T-helper 17 cell (primary cell): ENCODE measurements around the gene C1QB. TPM values are rescaled to one million over a fixed set of nuclear protein-coding genes. Genes with fewer than 3 reads are reported as not detected.

Experiments used
- ATAC-seq: fragments of 150-1000 bp; cut with Tn5 transposase; 2 replicates; pipeline ENCODE4 v1.10.0; 2021; ENCODE audit warnings: mild to moderate bottlenecking, moderate library complexity
- DNase-seq, 3 donors: peaks; one replicate each; pipeline versions ENCODE4 v3.0.0 to v3.0.0-alpha.2; 2020 to 2021
- H3K9me3 ChIP-seq: one replicate; pipeline ENCODE4 v1.7.0; 2013; ENCODE audit warnings: low read length, mild to moderate bottlenecking; ENCODE audit not compliant: control insufficient read depth, poor library complexity, severe bottlenecking
- H3K27ac Mint-ChIP-seq: one replicate; pipeline ENCODE4 v1.8.0; 2022; ENCODE audit warnings: mild to moderate bottlenecking, moderate library complexity, mixed read lengths
- H3K27me3 Mint-ChIP-seq: one replicate; pipeline ENCODE4 v1.8.0; 2022; ENCODE audit warnings: mixed read lengths
- H3K36me3 Mint-ChIP-seq: one replicate; pipeline ENCODE4 v1.8.0; 2022; ENCODE audit warnings: low read depth, mixed read lengths
- H3K4me1 Mint-ChIP-seq: one replicate; pipeline ENCODE4 v1.8.0; 2022; ENCODE audit warnings: mild to moderate bottlenecking, mixed read lengths
- H3K4me3 Mint-ChIP-seq: one replicate; pipeline ENCODE4 v1.8.0; 2022; ENCODE audit warnings: mild to moderate bottlenecking, moderate library complexity, mixed read lengths
- total RNA-seq, 4 donors: library from RNA in 2 of 4; stranded (reverse) in 2 of 4; gene quantifications; one replicate each; pipeline ENCODE4 v1.2.3 and lab custom pipeline; 2022 to 2026

The C1QB gene
- total RNA-seq, 2 donors from 2014 or later, result not detected

DNA sequence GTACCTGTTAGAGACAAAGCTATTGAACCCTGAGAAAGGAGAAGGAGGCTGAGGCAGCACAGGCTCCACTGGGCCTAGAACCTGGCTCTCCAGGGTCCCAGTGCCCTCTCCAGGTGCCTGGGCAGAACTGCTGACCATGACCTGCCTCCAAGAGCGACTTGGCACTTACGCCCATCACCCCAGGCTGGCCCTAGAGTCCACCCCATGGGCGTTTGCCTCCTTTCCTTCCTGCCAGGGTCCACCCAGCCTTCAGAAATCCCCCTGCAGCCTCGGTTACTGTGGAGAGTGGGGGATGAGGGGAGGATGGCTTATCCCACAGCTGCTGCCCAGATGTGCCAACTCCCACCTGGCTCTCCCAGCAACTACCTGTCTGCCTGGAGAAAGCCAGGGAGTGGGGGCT, 31.3 kb upstream of the C1QB start:
- H3K36me3 Mint-ChIP-seq, result no peaks in the 10 kb centered on the region
- H3K27ac Mint-ChIP-seq, result no peak overlapping the region
- DNase-seq, result no peak
- ATAC-seq, result no peak
- H3K27me3 Mint-ChIP-seq, result peaks cover 59% of the 10 kb centered on the region
- no peaks in the 10 kb centered on the region for H3K9me3 ChIP-seq
- H3K4me3 Mint-ChIP-seq, result no peak overlapping the region
- no peaks in the 10 kb centered on the region for H3K4me1 Mint-ChIP-seq

DNA sequence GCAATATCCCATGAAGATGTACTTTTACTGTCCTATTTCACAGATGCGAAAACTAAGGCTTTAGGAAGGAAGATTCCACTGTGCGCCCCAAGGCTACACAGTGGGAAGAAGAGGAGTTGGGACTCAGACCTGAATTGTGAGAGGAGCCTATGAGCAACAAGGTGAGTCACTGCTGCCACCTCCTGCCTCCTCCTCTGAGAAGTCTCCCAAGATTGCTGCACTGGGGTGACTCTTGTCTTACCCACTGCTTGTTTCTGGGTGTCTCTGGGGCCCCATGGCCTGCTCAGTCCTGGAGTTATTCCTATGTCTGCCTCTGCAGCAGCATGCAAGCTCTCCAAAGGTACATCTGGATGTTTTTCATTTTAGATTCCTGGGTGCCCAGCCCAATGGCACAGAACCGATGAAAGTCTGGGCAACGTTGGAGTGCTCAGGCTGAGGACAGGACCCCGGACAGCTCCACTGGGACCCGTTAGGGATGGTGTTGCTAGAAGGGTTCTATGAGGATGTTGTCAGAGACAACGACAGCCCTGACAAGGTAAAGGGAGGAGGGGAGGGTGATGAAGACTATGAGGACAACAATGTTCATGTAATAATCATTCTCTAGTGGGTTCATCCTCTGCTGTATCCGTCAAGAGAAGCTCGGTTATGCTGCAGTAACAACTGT, 27.6 kb upstream of the C1QB start:
- no peaks in the 10 kb centered on the region for H3K36me3 Mint-ChIP-seq
- peaks cover 69% of the 10 kb centered on the region for H3K27me3 Mint-ChIP-seq

DNA sequence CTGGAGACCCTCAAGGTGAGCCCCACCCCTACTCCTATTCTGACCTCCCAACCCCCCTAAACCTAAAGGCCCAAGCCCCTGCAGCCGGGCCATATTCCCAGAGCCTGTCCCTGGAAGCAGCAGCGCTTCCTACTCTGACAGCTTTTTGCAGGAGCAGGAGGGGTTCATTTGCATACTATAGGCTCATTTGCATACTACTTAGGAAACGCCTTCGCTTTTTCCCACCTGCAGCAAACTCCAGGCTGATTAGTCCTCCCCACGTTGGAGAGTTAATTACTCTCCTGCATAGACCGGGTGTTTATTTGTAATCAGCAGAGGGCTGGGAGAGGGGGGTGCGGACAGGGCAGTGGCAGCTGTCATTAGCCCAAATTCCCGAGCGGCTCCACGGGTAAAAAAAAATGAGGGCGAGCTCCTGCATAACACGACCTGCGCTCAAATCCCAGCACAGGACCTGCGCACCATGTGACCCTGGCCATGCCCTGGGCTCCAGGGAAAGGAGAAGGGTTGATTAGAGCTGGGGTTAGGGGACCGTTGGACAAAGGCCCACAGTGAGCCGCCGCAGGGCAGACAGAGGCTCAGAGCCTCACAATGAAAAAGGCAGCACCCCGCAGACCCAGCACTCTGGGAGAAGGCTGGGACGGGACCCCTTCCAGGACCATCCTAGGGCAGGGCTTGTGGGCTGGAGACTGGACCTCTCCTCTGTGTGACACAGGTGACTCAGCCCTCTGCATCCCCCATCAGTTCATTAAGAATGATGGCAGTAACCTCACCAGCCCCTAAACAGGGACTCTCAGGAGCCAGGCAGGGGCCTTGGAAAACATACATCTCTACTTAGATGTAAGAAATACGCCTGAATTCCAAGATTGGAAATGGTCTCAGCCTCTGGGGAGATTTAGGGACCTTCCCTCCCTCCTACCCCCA, 26.5 kb upstream of the C1QB start:
- peaks cover 2% of the 10 kb centered on the region for H3K4me1 Mint-ChIP-seq
- no peaks in the 10 kb centered on the region for H3K36me3 Mint-ChIP-seq
- H3K27me3 Mint-ChIP-seq, result peaks cover 79% of the 10 kb centered on the region
- H3K27ac Mint-ChIP-seq, result no peak overlapping the region
- H3K9me3 ChIP-seq, result no peaks in the 10 kb centered on the region
- H3K4me3 Mint-ChIP-seq, result no peak overlapping the region
- no peak for ATAC-seq
- no peak for DNase-seq

More for the DNA sequence above, 27.6 kb upstream of the C1QB start:
- no peak for ATAC-seq
- no peak overlapping the region for H3K4me3 Mint-ChIP-seq
- H3K27ac Mint-ChIP-seq, result no peak overlapping the region
- peaks cover 2% of the 10 kb centered on the region for H3K4me1 Mint-ChIP-seq
- no peak for DNase-seq
- no peaks in the 10 kb centered on the region for H3K9me3 ChIP-seq

DNA sequence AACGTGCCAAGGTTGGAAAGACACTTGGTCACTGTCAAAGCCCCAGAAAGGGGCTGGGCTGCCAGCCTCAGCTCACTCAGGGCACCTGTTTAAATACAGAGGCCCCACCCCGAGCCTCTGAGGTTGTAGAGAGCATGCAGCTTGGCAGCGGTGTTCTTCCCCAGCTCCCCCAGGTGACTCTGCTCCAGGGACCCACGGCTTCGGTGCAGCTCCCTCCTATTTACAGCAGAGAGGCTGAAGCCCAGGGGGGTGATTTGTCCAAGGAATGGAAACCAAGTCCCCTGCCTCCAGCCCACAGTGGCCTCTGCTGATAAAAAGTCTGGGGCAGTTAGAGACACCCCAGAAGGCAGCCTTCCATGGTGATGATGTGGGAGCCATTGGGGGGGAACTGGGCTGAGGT, 25.7 kb upstream of the C1QB start:
- no peak overlapping the region for H3K4me3 Mint-ChIP-seq
- H3K27me3 Mint-ChIP-seq, result peaks cover 82% of the 10 kb centered on the region
- no peaks in the 10 kb centered on the region for H3K36me3 Mint-ChIP-seq

DNA sequence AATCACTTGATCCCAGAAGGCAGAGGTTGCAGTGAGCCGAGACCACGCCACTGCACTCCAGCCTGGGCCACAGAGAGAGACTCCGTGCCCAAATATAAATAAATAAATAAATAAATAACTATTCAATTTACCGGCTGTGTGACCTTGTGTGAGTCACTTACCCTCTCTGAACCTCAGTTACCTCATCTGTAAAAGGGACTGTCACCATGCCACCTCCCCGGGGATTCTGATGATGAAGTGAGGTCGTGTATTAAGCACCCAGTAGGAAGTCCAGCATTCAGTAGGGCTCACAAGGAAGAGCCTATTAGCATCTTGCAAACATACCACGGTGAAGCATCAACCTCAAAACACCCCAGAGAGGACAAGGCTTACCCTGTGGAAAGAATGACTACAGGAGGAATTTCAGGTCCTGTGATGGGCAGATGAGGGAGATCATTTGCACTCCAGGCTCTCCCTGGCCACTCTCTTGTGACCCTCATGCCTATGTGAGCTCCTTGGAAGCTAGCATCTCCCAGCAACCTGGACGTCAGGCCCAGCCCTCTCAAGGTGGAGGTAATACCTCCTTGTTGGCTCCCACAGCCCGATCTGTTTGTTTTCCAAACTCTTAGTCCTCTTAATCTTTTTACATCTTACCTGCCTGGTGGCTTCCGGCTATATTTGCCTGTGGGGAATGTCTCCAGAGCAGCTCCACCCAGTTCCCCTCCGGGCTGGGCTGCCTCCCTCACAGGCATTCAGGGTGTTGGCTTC, 24.2 kb upstream of the C1QB start:
- no peaks in the 10 kb centered on the region for H3K36me3 Mint-ChIP-seq
- peaks cover 81% of the 10 kb centered on the region for H3K27me3 Mint-ChIP-seq
- H3K9me3 ChIP-seq, result no peaks in the 10 kb centered on the region
- H3K4me3 Mint-ChIP-seq, result no peak overlapping the region
- ATAC-seq (no peak), DNase-seq (no peak)
- peaks cover 4% of the 10 kb centered on the region for H3K4me1 Mint-ChIP-seq
- no peak overlapping the region for H3K27ac Mint-ChIP-seq

More for the DNA sequence above, 25.7 kb upstream of the C1QB start:
- no peak overlapping the region for H3K27ac Mint-ChIP-seq
- no peak for DNase-seq
- ATAC-seq, result no peak
- H3K9me3 ChIP-seq, result no peaks in the 10 kb centered on the region
- peaks cover 2% of the 10 kb centered on the region for H3K4me1 Mint-ChIP-seq

DNA sequence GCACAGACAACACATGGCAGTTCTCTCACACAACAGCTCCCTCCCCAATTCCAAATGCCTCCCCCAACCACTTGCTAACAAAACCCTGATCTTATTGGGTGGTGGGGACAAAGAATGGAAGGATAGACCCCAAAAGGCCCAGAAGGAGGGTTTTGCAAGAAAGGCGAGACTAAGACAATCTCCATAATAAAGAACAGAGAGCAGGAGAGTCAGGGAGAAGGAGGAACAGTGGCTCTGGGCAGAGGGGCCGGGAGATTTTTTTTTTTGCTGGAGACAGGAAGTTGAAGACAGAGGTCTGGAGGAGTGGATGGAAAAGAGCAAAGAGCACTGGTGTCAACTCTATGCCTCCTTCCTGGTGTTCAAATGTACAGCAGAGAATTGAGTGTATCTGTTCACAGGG, 23.1 kb upstream of the C1QB start:
- H3K4me1 Mint-ChIP-seq, result peaks cover 4% of the 10 kb centered on the region
- no peaks in the 10 kb centered on the region for H3K36me3 Mint-ChIP-seq
- no peak for DNase-seq
- H3K4me3 Mint-ChIP-seq, result no peak overlapping the region
- peaks cover 74% of the 10 kb centered on the region for H3K27me3 Mint-ChIP-seq
- no peaks in the 10 kb centered on the region for H3K9me3 ChIP-seq
- no peak for ATAC-seq
- H3K27ac Mint-ChIP-seq, result no peak overlapping the region

DNA sequence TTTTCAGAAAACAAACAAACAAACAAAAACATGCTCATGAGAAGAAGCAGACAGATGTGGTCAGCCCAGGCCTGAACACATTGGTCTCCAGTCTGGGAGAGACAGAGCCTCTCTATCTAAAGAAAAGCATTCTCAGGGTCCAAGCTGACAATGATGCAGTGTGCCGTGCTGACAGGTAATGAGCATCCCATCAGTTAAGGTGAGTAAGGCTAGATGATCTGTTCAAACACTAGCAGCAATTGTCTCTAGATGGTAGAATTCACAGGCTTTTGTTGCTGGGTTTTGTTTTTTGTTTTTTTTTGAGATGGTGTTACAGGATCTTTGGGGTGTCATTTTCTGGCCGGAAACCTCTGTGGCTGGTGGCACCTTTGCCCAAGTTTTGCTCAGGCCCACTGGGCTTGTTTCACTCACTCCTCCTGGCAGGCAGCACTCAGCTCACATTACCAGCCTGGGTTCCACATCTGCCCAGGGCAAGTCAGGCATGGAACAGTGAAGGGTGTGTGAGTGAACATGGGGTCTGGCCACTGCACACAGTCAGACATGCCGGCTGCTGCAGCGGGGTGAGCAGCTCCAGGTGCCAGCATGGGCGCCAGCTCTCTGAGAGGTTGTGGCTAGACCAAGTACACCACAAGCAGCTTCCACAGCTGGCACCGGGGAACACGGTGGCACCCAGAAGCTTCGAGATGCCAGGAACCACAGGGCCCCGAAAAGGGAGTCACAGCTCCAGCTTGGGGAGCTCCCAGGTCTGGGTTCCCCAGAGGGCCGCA, 19.2 kb upstream of the C1QB start:
- no peak overlapping the region for H3K4me3 Mint-ChIP-seq
- peaks cover 3% of the 10 kb centered on the region for H3K36me3 Mint-ChIP-seq
- no peak for DNase-seq
- peaks cover 6% of the 10 kb centered on the region for H3K4me1 Mint-ChIP-seq
- no peak for ATAC-seq
- H3K9me3 ChIP-seq, result no peaks in the 10 kb centered on the region
- peaks cover 59% of the 10 kb centered on the region for H3K27me3 Mint-ChIP-seq
- H3K27ac Mint-ChIP-seq, result no peak overlapping the region

DNA sequence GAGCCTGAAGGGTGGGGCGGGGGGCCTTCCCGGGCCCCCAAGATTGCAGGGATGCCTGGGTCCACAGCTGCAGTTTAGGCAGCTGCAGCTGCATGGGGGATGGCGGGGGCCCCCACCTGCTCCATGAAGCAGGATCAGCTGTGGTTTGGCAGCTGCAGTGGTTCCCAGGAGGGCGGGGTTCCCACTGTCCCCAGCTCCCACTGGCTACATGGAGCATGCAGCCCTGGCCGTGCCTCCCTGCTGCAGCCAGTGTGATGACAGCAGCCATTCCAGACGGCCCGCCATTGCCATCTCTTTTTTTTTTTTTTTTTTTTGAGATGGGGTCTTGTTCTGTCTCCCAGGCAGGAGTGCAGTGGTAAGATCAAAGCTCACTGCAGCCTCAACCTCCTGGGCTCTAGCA, 17.6 kb upstream of the C1QB start:
- Mint-ChIP-seq H3K4me1 (peaks cover 4% of the 10 kb centered on the region), H3K27ac (no peak overlapping the region), H3K27me3 (peaks cover 49% of the 10 kb centered on the region), H3K36me3 (peaks cover 3% of the 10 kb centered on the region), H3K4me3 (no peak overlapping the region)
- no peak for ATAC-seq
- DNase-seq, result no peak
- no peaks in the 10 kb centered on the region for H3K9me3 ChIP-seq

DNA sequence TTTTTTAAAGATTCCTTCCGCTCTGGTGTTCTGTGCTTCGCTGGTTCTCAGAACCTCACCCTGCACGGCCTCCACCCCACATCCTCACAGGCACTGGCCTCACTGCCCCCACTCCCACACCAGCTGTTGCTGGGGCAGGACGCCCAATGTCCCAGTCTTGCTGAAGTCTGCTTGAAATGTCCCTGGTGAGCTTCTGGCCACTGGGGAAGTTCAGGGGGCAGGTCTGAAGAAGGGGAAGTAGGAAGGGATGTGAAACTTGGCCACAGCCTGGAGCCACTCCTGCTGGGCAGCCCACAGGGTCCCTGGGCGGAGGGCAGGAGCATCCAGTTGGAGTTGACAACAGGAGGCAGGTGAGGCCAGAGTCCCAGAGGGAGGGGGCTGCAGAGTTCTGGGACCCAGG, 16.7 kb upstream of the C1QB start, which contains the start of gene C1QA:
Gene C1QA, plus strand, starts transcription at position 276 of the 400 bp plus-strand sequence. CDS start 989 bp downstream, outside the sequence.
- Mint-ChIP-seq H3K27me3 (peaks cover 46% of the 10 kb centered on the region), H3K27ac (no peak within 1 kb of the TSS), H3K4me3 (no peak within 1 kb of the TSS), H3K4me1 (peaks cover 7% of the 10 kb centered on the region), H3K36me3 (peaks cover 3% of the 10 kb centered on the region)
- no peaks in the 10 kb centered on the region for H3K9me3 ChIP-seq
- DNase-seq, result no peak
- ATAC-seq, result no peak

DNA sequence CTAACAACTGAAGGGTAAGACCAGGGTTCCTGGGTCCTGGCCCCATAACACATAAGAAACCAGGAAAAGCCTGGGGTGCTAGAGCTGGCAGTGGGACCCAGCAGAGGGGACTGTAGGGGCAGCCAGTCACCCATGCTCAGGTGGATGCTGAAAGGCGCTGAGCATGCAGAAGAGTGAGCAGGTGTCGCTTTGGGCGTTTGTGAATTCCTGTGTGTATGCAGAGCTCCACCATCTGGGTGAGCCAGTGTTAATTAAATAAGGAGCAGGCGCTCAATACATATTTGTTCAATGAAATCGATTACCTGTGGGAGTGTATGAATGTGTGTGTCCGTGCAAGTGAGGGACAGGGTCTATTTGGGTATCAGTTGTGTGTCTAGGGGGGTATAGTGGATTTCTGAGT, 16.1 kb upstream of the C1QB start:
- H3K9me3 ChIP-seq, result no peaks in the 10 kb centered on the region
- Mint-ChIP-seq H3K36me3 (peaks cover 3% of the 10 kb centered on the region), H3K4me1 (peaks cover 7% of the 10 kb centered on the region), H3K27ac (no peak overlapping the region), H3K27me3 (peaks cover 45% of the 10 kb centered on the region), H3K4me3 (no peak overlapping the region)
- ATAC-seq (no peak), DNase-seq (no peak)

DNA sequence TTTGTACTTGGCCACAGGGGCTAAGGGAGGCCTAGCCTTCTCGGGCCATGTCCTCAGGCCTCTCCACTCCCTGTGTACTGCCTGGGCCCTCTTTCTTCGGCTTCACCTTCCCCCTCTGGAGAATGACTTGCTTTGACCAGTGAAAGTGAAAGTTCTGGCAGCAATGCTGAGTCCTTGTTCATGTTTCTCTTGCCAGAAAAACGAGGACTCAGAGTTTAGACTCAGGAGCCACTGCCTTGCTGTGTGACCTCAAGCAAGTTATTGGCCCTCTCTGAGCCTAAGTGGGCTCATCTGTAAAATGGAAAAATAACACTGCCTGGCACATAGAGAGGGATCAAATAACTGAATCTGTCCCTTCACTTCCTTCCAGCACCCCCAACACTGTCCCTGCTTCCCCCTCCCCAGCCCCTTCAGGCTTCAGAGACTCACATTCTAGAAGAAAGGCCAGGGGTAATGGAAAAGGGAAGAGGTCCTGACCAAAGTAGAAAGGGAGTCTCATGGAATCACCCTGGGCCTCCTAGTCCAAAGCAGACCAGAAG, 15.1 kb upstream of the C1QB start:
- Mint-ChIP-seq H3K27me3 (peaks cover 46% of the 10 kb centered on the region), H3K27ac (no peak overlapping the region), H3K4me3 (no peak overlapping the region), H3K36me3 (peaks cover 3% of the 10 kb centered on the region), H3K4me1 (peaks cover 7% of the 10 kb centered on the region)
- no peak for ATAC-seq
- DNase-seq, result no peak
- H3K9me3 ChIP-seq, result no peaks in the 10 kb centered on the region

DNA sequence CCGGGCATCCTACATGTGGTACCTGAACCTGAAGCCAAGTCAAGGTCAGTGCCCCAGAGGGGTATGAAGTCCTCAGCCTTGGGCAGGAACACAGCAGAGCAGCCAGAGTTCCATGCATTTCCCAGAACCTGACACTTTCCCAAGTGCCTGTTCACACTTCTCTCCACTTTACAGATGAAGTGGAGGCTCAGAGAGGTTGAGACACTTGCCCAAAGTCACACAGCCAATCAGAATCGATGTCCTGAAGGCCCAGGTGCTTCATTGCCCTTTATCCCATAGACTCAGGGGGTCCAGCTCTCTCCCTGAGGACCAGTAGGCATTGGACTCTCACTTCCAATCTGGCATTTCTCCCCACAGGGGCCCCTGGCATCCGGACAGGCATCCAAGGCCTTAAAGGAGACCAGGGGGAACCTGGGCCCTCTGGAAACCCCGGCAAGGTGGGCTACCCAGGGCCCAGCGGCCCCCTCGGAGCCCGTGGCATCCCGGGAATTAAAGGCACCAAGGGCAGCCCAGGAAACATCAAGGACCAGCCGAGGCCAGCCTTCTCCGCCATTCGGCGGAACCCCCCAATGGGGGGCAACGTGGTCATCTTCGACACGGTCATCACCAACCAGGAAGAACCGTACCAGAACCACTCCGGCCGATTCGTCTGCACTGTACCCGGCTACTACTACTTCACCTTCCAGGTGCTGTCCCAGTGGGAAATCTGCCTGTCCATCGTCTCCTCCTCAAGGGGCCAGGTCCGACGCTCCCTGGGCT, 14.4 kb upstream of the C1QB start:
- H3K9me3 ChIP-seq, result no peaks in the 10 kb centered on the region
- DNase-seq (no peak), ATAC-seq (no peak)
- Mint-ChIP-seq H3K4me3 (no peak overlapping the region), H3K27ac (no peak overlapping the region), H3K4me1 (peaks cover 5% of the 10 kb centered on the region), H3K27me3 (peaks cover 48% of the 10 kb centered on the region), H3K36me3 (peaks cover 3% of the 10 kb centered on the region)
